HT1080 (cell line): Measurements from ENCODE around the gene ABLIM1. TPM values are rescaled to one million over a fixed set of nuclear protein-coding genes. Genes with fewer than 3 reads are reported as not detected.
"Not testable (repeated sequence)": the region's sequence is repeated elsewhere in the genome, so short reads cannot be mapped to it uniquely, and the experiment has no call there.

Experiments used
- DNase-seq: peaks from one replicate; pipeline ENCODE4 v3.0.0-alpha.2; 2015; ENCODE audit warnings: low read depth
- polyA plus RNA-seq, 2 experiments: library from polyadenylated mRNA; depleted of rRNA; stranded (reverse); fragments of >200 nt; gene quantifications; 2 replicates each; pipeline ENCODE4 v1.2.3, GENCODE V29; 2015
- total RNA-seq: library from RNA; depleted of rRNA; stranded (reverse); fragments of >200 nt; shearing (Covaris generic); gene quantifications from 2 replicates; pipeline ENCODE4 v1.2.3, GENCODE V29; 2014; rRNA removed

The ABLIM1 gene
- 0.10 and 1.3 TPM in 2 replicates for total RNA-seq
- polyA plus RNA-seq (2015; cell fraction: cytosol; rRNA removed): 0.06 and 0.24 TPM in 2 replicates
- 0.03 and 0.06 TPM in 2 replicates for polyA plus RNA-seq (2015; cell fraction: nucleus; rRNA removed)

DNA sequence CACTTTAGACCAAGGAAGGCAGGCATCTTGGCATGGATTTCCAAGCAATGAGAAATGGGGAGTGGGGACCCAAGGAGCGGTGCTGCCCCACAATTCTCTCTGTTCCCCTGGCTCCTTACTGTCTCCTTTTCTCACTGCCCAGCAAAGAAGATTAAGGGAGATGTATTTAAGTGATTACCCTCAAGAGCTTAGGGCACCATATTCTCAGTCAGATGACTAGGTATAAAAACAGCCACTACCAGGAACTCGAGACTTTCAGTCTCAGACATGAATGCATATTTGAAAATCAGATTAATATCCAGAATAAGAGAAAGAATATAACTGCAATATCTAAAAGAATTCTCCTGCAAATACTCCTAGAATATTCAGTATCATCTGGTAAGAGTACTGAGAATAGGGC lies at the start of gene ABLIM1:
Gene ABLIM1 (minus strand): TSS at position 101 of the 400 bp plus-strand sequence. CDS start 75 bp downstream, at position 26.
- DNase-seq: no peak

DNA sequence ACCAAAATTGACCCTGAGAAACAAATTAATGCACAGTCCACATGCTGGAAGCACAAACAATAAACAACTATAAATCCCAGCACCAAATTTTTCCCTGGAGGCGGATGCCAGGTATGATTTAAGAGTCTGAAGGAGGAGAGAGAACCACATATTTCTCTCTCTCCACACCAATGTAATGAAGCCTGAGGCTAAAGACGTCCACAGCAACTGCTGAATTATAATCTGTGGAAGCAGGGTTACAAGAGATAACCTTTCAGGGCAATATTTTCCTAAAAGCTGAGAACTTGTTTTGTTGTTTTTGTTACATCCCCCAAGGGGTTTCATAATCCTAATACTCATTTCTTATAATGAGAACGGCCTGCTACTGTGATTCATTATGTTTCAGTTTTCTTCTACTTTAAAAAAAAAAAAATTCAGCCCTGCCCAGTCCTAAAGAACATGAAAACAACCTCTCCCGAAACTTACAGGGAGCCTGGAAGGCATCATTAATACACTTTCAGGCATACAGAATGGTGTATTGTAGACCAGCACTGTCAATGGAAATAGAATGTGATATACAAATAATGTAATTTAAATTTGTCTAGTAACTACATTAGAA lies 48.5 kb upstream of the ABLIM1 start:
- DNase-seq: no peak

DNA sequence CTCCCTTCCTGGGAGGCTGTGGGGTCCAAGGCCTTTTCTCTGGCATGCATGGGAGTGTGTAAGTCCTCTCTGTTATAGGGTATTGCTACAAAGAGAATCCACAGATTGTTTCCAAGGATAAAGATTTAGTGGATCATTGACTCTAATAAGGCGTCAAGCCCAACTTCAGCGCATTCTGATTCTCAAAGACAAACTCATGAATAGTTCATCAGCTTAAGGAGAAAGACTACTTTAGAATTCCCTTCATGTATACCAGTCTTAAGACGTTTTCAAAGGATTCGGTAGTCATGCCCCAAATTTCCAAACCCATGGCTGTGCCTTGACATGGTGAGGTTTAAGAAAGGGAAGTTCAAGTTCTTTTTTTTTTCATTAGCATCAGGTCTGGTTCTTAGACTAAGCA lies 46.6 kb upstream of the ABLIM1 start:
- DNase-seq: no peak

DNA sequence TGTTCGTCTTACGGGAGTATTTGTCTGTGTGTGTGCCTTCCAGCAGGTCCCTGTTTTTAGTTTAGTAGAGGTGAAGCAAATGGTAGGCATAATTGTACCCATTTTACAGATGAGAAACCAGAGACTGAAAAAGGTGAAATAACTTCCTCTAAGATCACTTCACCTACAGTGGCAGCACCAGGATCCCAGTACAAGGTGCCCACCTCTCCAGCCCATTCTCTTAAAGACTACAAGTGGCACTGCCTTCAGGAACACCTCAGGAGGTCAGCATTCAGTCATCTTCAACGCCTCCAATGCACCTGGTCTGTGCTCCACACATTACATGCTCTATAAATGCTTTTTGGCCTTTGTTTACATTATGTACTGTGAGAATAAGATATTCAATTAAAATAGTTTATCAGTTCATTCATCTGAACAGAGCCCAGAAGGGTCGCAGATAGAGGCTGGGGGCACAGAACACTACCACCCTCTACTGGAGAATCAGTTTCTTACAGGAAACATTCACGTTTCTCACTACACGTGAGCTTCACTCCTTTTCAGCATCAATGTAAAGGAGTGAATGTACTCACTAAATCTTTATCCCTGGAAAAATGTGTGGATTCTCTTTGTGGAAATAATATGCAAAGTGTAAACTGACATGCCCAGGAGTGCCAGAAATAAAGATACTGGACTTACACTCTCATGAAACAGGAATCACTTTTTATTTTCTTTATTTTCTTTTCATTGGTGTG lies 45.5 kb upstream of the ABLIM1 start:
- peak; percentile 40 for DNase-seq

DNA sequence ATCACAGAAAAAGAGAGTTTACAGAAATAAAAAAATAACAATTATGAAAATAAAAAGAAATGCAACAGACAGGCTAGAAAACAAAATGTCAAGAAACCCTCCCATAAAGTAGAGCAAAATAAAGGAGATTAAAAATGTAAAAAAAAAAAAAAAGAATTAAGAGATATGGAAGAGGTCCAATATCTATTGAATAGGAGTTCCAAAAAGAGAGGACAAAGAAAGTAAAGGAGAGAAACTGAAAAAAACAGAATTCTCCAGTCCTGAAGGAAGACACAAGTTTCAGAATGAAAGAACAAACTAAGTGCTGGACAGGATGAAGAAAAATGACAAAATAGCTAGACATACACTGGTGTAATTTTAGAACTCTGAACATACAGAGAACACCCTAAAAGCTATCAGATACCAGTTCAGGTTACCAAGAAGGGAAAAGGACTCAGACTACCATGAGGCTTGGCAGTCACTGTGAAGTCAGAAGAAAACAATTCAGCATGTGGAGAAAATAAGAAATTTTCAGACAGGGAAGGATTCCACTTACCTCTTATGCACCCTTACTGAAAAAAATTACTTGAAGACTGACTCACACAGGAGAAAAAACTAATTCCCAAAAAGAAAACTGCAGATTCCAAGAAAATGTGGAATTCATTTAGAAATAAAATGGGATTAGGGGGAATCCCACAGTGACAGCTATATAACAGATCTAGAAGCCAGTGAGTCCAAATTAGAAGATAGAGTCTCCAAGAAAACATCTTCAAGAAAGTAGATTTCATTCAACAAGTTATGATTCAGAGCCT lies 40.4 kb upstream of the ABLIM1 start:
- DNase-seq: no peak

DNA sequence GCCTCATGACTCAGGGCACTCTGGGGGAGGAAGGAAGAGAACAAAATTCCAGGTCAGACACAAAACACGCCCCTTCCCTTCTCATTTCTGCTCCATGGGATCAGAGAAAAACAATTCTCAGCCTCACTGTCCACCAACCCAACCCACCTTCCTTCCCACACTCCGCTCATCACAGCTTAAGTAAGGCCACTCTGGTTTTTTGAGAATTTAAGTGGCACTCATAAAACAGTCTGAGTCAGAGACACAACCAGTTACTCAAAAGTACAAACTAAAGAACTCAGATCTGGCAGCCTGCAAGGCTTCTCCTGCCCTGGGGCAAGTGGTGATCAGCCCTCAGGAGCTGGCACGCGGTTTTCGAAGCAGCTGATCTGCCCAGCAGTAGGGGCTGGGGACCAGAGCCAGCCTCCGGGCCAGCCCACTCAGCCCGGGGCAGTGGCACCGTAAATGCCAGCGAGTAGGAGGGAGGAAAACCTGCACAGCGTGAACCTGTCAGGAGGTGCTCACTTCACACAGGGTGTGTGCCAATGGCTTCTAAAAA lies 39.1 kb upstream of the ABLIM1 start:
- peak; percentile 45 for DNase-seq

DNA sequence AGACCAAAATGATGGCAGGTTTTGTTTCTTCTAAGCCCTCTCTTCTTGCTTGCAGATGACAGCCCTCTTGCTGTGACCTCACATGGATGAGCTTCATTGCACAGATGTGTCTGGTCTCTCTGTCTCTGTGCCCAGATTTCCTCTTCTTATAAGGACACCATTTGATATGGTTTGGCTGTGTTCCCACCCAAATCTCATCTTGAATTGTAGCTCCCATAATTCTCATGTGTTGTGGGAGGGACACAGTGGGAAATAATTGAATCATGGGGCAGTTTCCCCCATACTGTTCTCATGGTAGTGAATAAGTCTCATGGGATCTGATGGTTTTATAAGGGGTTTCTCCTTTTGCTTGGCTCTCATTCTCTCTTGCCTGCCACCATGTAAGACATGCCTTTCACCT lies 38.2 kb upstream of the ABLIM1 start:
- not testable (repeated sequence) for DNase-seq

DNA sequence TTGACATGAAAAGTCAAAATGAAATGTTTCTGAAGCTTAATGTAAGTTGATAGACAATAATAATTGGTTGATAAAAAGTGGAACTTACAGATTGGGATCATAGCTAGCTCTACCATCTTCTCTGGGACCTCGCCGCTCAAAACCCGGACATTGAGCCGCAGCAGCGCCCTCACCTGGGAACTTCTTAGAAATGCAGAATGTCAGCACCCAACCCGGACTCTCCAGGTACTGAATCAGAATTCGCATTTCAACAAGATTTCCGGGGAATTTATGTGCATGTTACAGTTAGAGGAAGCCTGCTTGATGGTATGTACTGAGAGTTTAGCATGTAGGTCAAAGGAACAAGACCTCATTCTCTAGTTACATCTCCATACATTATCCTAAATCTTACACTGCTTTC lies 36.7 kb upstream of the ABLIM1 start:
- DNase-seq: no peak

DNA sequence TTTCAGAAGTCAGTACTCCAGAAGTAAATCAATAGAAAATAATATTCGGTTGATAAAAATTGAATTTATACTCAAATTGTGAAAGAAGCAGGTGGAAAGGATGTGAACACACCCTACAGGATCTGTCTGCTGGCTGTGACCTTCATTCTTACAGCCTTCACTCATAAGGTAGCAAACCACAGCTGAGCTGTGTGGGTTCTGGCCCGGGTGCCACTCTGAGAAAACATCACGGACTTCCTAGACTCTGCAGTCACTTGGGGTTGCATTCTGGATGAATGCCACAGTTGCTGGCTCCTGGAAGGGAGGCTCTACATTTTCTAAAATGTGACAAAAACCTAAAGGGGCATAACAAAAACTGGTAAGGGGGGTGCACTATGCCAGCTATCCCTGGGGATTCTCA lies 36.0 kb upstream of the ABLIM1 start:
- DNase-seq: no peak

DNA sequence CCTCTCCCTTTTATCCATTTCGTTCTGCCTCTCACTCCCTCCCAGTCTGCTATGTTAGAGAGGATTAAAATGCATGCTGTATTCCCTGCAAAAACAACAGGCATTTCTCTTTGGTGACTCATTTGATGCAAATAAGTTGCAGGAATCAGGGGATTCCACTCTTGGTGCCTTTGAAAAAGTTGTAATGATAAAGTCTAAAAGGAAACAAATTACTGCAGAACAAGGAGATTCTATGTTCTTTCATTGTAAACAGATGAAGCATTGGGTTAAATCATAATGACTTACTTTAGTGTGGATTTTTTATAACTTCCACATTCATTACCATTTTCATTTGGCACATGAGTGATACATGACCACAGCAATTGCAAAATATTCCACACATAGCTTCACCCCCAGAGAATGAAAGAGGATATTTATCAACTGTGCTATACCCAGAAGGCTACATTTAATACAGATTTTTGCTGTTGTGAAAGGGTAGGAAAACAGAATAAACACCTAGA lies 33.4 kb upstream of the ABLIM1 start:
- peak; percentile 42 for DNase-seq

DNA sequence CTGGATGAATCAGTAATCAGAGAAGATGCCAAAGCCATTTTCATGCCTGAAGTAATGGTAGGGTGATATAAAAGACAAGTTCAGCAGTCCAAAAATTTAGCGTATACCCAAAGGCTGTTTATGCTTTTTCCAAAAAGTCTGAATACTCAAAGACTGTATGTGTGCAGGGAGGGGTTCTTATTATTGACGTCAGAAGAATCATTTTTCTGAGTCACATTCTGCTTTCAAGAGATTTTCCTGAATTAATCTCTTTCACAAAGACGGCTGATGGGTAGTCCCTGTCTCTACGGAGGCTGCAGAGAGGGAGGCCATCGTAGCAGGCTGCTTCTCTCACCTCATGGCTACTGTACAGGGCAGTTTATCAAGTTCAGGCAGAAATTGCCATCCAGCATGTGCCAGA lies 30.7 kb upstream of the ABLIM1 start:
- DNase-seq: no peak

DNA sequence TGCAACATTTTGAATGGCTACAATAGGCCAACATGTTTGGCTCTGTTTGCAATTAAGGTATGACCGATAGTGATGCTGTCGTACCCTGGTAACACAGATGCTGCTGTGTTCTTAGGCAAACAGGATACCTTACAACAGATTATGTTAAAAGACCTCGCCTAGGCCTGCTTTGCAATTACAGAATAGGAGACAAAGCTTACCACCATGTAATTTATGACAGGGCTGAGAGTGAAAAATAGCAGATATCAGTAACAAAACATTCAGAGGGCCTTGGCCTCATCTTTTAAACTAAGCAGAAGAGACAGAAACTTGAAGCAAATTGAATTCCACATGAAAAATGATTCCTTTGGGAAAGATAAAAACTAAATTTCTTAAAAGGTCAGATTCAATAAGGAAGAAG lies 29.4 kb upstream of the ABLIM1 start:
- no peak for DNase-seq

DNA sequence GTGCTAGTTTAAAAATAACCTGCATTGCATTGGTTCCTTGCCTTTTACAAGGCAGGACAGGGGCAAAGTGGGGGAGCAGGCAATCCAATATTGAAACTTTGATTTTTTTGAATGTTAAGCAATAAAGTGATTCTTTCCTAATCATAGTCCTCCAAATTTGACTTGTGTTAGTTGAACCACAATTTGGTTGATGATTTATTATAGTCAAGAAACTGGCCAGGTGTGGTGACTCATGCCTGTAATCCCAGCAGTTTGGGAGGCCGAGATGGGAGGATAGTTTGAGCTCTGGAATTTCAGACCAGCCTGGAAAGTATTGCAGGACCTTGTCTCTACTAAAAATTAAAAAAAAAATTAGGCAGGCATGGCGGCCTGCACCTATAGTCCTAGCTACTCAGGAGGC lies 27.9 kb upstream of the ABLIM1 start:
- peak; percentile 6 for DNase-seq

DNA sequence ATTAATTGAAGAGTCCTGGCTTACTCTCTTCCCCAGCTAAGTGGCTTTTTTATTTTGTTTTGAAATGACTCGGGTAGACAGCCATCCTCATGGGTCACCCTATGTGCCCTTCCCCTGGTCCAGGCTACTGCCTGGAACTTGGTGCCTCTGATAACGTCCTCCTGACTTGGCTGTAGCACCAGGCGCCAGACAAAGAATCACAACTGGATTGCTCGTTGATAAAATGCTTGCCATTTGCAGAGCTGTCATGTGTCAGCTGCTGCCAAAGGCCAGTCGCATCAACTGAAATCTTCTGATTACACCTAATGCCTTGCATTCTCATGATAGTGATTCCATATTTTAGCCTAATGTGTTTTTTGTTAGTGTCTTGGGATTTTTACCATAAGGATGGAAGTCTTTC lies 27.4 kb upstream of the ABLIM1 start:
- DNase-seq: no peak

DNA sequence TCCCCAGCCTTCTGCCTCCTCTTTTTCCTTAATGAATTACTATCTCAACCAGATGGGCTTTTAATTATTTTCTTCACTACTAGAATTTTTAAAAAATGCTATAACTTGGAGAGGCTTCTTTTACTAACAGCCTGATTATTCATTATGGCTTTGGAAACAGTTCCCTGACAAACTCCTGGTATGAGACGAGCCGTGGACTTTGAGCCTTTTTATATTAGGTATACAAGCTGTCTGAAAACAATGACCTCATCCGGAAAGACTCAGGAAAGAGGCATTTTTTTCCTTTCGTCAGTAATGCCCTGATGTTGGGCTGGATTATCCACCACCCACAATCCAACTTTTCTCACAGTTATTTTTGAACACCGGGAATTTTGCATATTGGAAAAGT lies 26.7 kb upstream of the ABLIM1 start:
- DNase-seq: peak; percentile 35

DNA sequence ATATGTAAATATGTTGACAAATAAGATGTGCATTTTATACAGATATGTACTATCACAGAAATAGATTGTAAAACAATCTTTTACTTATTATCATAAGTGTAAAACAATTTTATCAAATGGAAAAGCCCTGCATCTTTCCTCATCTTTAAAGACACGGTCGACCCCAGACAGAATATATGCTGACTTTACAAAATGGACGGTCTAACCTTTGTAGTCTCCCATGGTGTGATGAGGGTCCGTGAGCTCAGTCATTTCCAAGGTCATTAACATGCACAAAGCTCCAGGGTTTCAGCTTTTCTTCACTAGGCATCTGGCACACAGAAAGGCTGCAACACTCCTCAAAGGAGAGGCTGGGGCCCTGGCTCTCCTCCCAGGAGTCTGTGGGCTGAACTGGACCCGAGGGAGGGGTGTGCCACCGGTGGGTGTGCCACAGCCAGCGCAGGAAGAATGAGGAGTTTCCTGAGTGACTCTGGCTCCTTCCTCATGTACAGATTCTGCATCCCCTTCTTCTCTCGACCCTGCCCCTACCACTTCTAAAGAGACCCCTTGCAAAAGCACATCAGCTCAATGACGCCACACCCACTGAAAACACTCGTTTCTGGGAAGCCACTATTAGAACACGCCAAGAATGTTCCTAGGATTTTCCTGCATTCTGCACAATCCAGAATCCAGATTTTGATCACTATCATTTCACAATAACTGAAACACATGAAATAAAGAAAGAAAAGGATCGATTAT lies 26.2 kb upstream of the ABLIM1 start:
- peak; percentile 8 for DNase-seq

DNA sequence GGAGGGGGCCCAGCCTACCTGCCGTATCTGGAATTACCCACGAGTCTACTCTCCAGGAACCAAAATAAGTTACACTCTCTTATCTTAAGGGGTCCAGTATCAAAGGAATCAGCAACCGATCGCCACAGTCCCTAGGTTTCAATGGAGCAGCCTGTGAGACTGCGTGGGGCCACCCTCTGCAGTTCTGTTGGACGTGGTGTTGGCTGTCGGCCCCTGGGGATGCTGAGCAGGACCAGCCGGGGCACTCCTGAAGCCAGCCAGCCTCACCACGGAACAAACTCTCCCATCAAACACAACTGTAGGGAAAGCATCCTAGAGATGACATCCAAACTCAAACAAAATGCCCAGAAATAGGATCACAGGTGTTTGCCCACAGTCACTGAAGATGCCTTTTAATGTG lies 25.5 kb upstream of the ABLIM1 start:
- no peak for DNase-seq

DNA sequence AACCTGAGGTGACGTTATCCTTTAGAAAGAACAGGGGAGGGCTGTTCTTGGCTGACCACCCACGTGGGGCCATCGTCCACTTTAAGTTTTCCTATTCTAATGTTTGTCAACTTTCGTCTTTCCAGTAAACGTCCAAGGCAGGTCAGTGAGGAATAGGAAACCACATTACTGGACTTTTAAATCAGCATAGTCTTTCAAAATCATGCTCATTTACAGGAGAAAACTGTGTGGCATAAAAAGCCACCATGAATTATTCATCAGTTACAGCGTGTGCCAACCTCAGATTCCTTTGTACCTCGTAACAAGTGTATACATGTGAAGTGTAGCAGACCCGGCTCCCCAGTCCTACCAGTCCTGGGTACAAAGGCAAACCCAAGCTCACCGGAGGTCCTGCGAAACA lies 25.1 kb upstream of the ABLIM1 start:
- DNase-seq: no peak

DNA sequence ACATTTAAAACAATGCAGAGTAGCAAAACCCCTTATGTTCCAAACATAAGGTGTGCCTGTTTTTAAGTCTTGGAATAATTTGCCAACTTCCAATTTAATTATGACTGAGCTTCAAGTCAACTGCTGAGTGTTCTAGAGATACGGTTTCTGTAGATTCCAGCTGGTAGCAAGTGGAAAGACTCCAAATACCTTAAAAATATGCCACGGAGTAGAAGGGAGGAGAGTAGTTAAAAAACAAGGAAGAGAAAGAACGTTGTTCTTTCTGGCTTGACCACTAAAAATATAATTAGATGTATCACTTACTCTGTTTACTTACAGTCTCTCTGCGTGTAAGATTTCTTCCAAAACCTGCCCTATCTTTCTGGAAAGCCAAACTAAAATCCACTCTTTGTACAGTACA lies 24.5 kb upstream of the ABLIM1 start:
- DNase-seq: no peak

DNA sequence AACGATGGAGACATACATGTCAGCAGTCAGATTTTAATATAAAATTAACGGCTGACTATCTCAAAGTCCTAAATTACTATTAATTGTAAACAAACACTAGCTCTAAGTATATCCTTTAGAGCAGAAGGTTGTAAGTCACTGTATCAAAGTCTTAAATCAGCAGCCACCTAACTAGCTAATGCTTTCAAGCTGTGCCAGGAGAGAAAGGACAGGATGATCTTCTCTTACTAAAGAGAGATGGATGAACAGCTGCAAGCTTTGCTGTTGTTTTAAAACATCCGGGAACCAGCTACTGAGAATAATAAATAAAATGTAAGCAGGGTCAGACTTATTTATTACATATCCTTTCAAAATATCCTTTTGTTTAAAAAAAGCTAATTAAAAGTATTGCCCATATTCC lies 24.0 kb upstream of the ABLIM1 start:
- DNase-seq: no peak

DNA sequence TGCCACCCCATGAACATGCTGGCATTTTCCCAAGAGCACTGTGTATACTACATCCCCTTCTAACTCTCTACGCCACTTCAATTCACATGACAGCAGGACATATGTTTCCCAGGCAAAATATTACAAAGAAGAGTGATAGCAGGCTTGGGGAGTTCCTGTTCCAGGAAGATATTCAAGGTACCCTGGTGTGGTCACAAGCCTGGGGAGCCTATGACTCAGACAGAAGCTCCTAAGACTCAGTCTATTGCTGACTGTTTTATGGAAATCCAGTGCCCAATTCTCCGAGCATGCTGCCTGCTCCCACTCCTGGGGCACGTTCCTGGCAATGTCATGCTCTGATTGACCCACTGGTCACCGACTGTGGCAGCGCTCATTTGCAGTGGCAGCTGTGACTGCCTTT lies 23.5 kb upstream of the ABLIM1 start:
- DNase-seq: peak; percentile 65
